HL-60/S4 treated with retinoic acid at 250 ng/mL for 4 days and 3 days (cell line): ENCODE data around the gene CHST11.

Experiments
- in situ Hi-C: fragments of 300-500 bp; cut with MboI; formaldehyde crosslinking; loops from 2 replicates; pipeline ENCODE4 v1.7.0; 2022; ENCODE audit warnings: low sequenced_read_pairs

The CHST11 gene

GRCh38 chr12:104689635-104690034 is 232.9 kb downstream of the CHST11 start:
- in situ Hi-C loops = no loop called here

- in situ Hi-C loops = no loop called here
Measured at GRCh38 chr12:104691721-104692556, 235.2 kb downstream of the CHST11 start.

GRCh38 chr12:104692557-104693218 is 235.9 kb downstream of the CHST11 start:
- in situ Hi-C loops = no loop called here

- in situ Hi-C loops = no loop called here
Measured at GRCh38 chr12:104693493-104693892, 236.7 kb downstream of the CHST11 start.

- in situ Hi-C loops = no loop called here
Measured at GRCh38 chr12:104694161-104694560, 237.4 kb downstream of the CHST11 start.

GRCh38 chr12:104694711-104695110 is 238.0 kb downstream of the CHST11 start:
- in situ Hi-C loops = no loop called here

GRCh38 chr12:104695453-104696148 is 238.9 kb downstream of the CHST11 start:
- in situ Hi-C loops = no loop called here

- in situ Hi-C loops = no loop called here
Measured at GRCh38 chr12:104697186-104697585, 240.4 kb downstream of the CHST11 start.

- in situ Hi-C loops = no loop called here
Measured at GRCh38 chr12:104698871-104699270, 242.1 kb downstream of the CHST11 start.

GRCh38 chr12:104699489-104700190 is 242.9 kb downstream of the CHST11 start:
- in situ Hi-C loops = no loop called here

GRCh38 chr12:104700324-104700723 is 243.6 kb downstream of the CHST11 start:
- in situ Hi-C loops = no loop called here

GRCh38 chr12:104701301-104701700 is 244.6 kb downstream of the CHST11 start:
- in situ Hi-C loops = no loop called here

- in situ Hi-C loops = no loop called here
Measured at GRCh38 chr12:104701756-104702155, 245.0 kb downstream of the CHST11 start.

- in situ Hi-C loops = no loop called here
Measured at GRCh38 chr12:104702565-104703139, 245.9 kb downstream of the CHST11 start.

- in situ Hi-C loops = no loop called here
Measured at GRCh38 chr12:104703372-104703771, 246.6 kb downstream of the CHST11 start.

GRCh38 chr12:104704224-104704779 is 247.6 kb downstream of the CHST11 start:
- in situ Hi-C loops = no loop called here

GRCh38 chr12:104707194-104707593 is 250.4 kb downstream of the CHST11 start:
- in situ Hi-C loops = no loop called here

- in situ Hi-C loops = no loop called here
Measured at GRCh38 chr12:104707794-104708558, 251.2 kb downstream of the CHST11 start.

- in situ Hi-C loops = no loop called here
Measured at GRCh38 chr12:104708891-104709290, 252.1 kb downstream of the CHST11 start.
